Occipital lobe (tissue), 2 donors: ENCODE results near the gene VIT. TPM values are rescaled to one million over a fixed set of nuclear protein-coding genes. Genes with fewer than 3 reads are reported as not detected.

ENCODE experiments used
- DNase-seq: peaks from one replicate; lab custom pipeline; 2025; lab: John Stamatoyannopoulos, UW
- total RNA-seq: library from RNA; depleted of rRNA; stranded (reverse); fragments of >200 nt; gene quantifications from one replicate; pipeline ENCODE4 v1.2.3, GENCODE V29; 2014

The VIT gene
- total RNA-seq, 1 donor from 2014 or later: not detected

DNA sequence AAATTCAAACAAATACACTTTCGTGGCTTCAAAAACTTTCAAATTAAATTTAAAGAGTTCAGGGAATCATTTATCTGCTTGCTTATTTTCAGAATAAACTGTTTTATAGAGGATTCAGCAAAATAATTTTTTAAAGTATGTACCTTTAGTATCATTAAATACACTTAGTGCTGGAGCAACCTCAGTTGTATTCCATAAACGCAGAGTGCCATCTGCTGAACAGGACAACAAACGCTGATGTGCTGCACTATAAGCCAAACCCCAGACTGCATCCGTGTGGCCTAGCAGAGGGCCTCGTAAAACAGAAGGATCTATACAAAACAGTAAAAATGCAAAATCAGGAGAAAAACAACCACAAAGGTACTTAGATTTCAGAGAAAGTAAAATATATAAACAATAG lies 161.2 kb downstream of the VIT start:
- no peak for DNase-seq

DNA sequence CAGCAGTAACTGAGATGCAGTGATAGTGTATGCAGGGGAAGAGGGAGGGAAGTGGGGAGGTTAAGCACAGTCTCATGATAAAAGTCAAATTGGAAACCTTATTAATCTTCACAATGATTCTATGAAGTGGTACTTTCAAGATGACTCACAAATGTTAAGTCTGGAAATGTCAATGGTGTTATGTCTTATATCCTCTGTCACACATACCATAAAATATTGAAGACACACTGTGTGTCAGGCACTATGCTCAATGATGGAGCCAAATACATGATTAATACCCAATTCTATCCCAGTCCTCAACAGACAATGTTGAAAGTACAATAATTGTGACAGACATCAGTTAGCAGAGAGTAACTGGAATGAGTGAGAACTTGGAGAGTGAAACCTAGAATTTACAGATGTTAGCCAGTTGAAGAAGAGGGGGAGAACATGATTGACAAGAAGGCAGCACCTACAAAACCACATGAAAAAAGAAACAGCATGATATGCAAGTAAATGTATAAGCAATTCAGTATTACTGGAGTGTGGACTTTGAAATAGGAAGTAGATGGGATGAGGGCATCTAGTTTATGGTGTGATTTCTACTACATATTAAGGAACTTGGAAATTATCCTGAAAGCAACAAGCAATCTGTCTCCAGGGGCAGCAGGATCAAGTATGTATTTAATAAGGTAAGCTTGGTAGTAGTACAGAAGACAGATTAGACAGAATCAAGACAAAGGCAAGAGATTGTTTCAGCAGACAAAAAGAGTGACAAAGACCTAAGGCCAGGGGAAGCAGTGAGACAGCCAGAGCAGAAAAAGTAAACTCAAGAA lies 162.3 kb downstream of the VIT start:
- DNase-seq: no peak

DNA sequence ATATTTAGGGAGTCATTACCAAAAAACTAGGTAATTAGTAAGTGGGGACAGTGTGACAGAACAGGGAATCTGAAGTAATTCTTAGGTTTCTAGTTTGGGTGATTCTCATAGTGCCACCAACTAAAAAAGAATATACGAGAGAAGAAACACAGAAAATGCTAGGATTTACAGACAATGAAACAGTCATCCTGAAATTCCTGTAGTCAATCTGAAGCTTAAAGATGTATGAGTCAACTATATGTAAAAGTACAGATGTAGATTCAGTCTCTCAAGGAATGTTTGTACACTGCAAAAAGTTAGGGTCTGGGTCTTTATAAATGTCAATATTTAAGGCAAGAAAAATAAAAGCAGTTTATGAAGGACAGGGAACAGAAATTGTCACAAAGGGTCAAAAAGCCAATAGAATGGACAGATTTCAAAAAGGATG lies 162.9 kb downstream of the VIT start:
- no peak for DNase-seq

DNA sequence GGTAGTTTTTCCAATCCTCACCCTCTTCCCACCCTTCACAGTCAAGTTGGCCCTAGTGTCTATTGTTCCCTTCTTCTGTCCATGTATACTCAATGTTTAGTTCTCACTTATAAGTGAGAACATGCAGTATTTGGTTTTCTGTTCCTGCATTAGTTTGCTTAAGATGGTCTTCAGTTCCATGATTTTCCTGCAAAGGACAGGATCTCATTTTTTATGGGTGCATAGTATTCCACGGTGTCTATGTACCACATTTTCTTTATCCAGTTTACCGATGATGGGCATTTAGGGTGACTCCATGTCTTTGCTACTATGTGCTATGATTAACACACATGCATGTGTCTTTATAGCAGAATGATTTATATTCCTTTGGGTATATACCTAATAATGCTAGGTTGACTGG lies 165.4 kb downstream of the VIT start:
- DNase-seq: no peak

Other genes with a start within 250 kb of the VIT start
- gene FEZ2, start 98.5 kb upstream of the VIT start, total RNA-seq: 54.3 TPM